ENCODE data around the gene PHAF1. TPM values are rescaled to one million over a fixed set of nuclear protein-coding genes. Genes with fewer than 3 reads are reported as not detected.

Gene PHAF1
- total RNA-seq, 1 donor from 2014 or later, result 10.4 TPM

- Histone ChIP-seq H3K9me3 (replicated peaks) (no peaks in the 10 kb centered on the region), H3K4me3 (no peak overlapping the region), H3K27me3 (ENCODE audit: low read depth) (no peaks in the 10 kb centered on the region), H3K36me3 (peaks cover 12% of the 10 kb centered on the region), H3K27ac (replicated peaks) (no peak overlapping the region), H3K4me1 (peaks cover 11% of the 10 kb centered on the region)
- DNase-seq, result no peak
- no peak for TF ChIP-seq CTCF (IDR thresholded peaks at IDR 0.05; ENCODE audit: borderline replicate concordance)
- intact Hi-C loops (cut with micrococcal nuclease), result no loop called here
Observed at GRCh38 chr16:67087291-67087690, 22.4 kb upstream of the PHAF1 start.

- peaks cover 11% of the 10 kb centered on the region for H3K4me1 ChIP-seq
- H3K4me3 ChIP-seq, result no peak overlapping the region
- peaks cover 11% of the 10 kb centered on the region for H3K36me3 ChIP-seq
- no peaks in the 10 kb centered on the region for H3K27me3 ChIP-seq (ENCODE audit: low read depth)
- no peaks in the 10 kb centered on the region for H3K9me3 ChIP-seq (replicated peaks)
- intact Hi-C loops (cut with micrococcal nuclease), result no loop called here
- TF ChIP-seq CTCF (IDR thresholded peaks at IDR 0.05; ENCODE audit: borderline replicate concordance), result no peak
- H3K27ac ChIP-seq (replicated peaks), result no peak overlapping the region
- no peak for DNase-seq
Observed at GRCh38 chr16:67087803-67088202, 21.9 kb upstream of the PHAF1 start.

- intact Hi-C loops (cut with micrococcal nuclease), result no loop called here
- no peak overlapping the region for H3K4me3 ChIP-seq
- H3K4me1 ChIP-seq, result peaks cover 11% of the 10 kb centered on the region
- H3K9me3 ChIP-seq (replicated peaks), result no peaks in the 10 kb centered on the region
- no peak overlapping the region for H3K27ac ChIP-seq (replicated peaks)
- peaks cover 6% of the 10 kb centered on the region for H3K36me3 ChIP-seq
- no peak for DNase-seq
- no peak for TF ChIP-seq CTCF (IDR thresholded peaks at IDR 0.05; ENCODE audit: borderline replicate concordance)
- no peaks in the 10 kb centered on the region for H3K27me3 ChIP-seq (ENCODE audit: low read depth)
Observed at GRCh38 chr16:67088551-67088950, 21.2 kb upstream of the PHAF1 start.

- H3K27ac ChIP-seq (replicated peaks), result no peak overlapping the region
- no peaks in the 10 kb centered on the region for H3K27me3 ChIP-seq (ENCODE audit: low read depth)
- TF ChIP-seq CTCF (IDR thresholded peaks at IDR 0.05; ENCODE audit: borderline replicate concordance), result no peak
- H3K4me1 ChIP-seq, result peaks cover 11% of the 10 kb centered on the region
- no peaks in the 10 kb centered on the region for H3K9me3 ChIP-seq (replicated peaks)
- DNase-seq, result no peak
- intact Hi-C loops (cut with micrococcal nuclease), result no loop called here
- H3K36me3 ChIP-seq, result peaks cover 2% of the 10 kb centered on the region
- H3K4me3 ChIP-seq, result no peak overlapping the region
Observed at GRCh38 chr16:67089101-67089500, 20.6 kb upstream of the PHAF1 start.

GRCh38 chr16:67091906-67092566 is 17.7 kb upstream of the PHAF1 start:
- peaks cover 2% of the 10 kb centered on the region for H3K4me1 ChIP-seq
- H3K9me3 ChIP-seq (replicated peaks), result no peaks in the 10 kb centered on the region
- no peaks in the 10 kb centered on the region for H3K27me3 ChIP-seq (ENCODE audit: low read depth)
- no peak for DNase-seq
- intact Hi-C loops (cut with micrococcal nuclease), result no loop called here
- no peak overlapping the region for H3K4me3 ChIP-seq
- TF ChIP-seq CTCF (IDR thresholded peaks at IDR 0.05; ENCODE audit: borderline replicate concordance), result no peak
- H3K36me3 ChIP-seq, result no peaks in the 10 kb centered on the region
- H3K27ac ChIP-seq (replicated peaks), result no peak overlapping the region

All from left ventricle myocardium inferior (tissue), 1 donor.